ENCODE measurements around the gene IL17B.
"Not testable (repeated sequence)": the region's sequence is repeated elsewhere in the genome, so short reads cannot be mapped to it uniquely, and the experiment has no call there.

IL17B gene

DNA sequence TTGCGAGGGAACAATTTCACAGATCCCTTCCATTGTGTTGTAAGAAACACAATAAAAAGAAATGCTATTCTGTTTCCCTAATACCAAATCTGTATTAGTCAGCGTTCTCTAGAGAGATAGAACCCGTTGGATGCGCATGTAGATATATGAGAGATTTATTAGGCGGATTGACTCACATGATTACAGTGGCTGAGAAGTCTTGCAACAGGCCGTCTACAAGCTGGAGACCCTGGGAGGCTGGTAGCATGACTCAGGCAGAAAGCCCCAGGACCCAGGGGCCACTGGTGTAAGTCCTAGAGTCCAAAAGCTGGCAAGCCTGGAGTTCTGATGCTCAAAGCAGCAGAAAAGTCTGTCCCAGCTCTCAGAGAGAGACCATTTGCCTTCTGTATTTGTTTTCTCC is 18.4 kb upstream of the IL17B start:
- no peak for DNase-seq (ENCODE audit: low read depth)
- H3K4me3 ChIP-seq (ENCODE audit: low read depth, low read length) = no peak overlapping the region
- TF ChIP-seq, protein P1, sequence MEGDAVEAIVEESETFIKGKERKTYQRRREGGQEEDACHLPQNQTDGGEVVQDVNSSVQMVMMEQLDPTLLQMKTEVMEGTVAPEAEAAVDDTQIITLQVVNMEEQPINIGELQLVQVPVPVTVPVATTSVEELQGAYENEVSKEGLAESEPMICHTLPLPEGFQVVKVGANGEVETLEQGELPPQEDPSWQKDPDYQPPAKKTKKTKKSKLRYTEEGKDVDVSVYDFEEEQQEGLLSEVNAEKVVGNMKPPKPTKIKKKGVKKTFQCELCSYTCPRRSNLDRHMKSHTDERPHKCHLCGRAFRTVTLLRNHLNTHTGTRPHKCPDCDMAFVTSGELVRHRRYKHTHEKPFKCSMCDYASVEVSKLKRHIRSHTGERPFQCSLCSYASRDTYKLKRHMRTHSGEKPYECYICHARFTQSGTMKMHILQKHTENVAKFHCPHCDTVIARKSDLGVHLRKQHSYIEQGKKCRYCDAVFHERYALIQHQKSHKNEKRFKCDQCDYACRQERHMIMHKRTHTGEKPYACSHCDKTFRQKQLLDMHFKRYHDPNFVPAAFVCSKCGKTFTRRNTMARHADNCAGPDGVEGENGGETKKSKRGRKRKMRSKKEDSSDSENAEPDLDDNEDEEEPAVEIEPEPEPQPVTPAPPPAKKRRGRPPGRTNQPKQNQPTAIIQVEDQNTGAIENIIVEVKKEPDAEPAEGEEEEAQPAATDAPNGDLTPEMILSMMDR (IDR thresholded peaks at IDR 0.05; ENCODE audit: low read depth, low read length, missing control alignments) = no peak

DNA sequence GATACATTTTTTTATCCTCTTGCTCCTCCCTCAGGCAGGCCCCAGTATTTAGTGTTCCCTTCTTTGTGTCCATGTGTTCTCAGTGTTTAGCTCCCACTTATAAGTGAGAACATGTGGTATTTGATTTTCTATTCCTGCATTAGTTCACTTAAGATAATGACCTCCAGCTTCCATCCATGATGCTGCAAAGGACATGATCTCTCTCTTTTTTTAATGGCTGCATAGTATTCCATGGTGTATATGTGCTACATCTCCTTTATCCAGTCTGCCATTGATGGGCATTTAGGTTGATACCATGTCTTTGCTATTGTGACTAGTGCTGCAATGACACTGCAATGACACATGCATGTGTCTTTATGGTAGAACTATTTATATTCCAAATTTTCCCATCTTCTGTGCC is 15.9 kb upstream of the IL17B start:
- not testable (repeated sequence) for H3K4me3 ChIP-seq (ENCODE audit: low read depth, low read length); DNase-seq (ENCODE audit: low read depth)

DNA sequence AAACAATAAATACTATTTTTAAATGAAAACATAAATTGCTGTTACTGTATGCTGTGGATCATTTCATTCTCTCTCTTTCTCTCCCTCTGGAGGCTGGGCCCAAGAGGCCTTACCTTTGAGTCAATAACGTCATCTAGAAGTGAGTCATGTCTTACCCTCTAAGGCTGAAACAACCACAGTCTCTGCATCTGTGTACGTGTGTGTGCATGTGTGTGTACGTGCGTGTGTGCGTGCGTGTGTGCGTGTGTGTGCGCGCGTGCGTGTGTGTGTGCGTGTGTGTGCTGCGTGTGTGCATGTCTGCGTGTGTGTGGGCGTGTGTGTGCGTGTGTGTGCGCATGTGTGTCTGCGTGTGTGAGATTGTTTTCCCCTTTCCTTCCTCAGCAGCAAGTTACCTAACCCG is 13.6 kb upstream of the IL17B start:
- no peak for DNase-seq (ENCODE audit: low read depth)
- TF ChIP-seq, protein P1 (IDR thresholded peaks at IDR 0.05; ENCODE audit: low read depth, low read length, missing control alignments) = no peak
- no peak overlapping the region for H3K4me3 ChIP-seq (ENCODE audit: low read depth, low read length)

DNA sequence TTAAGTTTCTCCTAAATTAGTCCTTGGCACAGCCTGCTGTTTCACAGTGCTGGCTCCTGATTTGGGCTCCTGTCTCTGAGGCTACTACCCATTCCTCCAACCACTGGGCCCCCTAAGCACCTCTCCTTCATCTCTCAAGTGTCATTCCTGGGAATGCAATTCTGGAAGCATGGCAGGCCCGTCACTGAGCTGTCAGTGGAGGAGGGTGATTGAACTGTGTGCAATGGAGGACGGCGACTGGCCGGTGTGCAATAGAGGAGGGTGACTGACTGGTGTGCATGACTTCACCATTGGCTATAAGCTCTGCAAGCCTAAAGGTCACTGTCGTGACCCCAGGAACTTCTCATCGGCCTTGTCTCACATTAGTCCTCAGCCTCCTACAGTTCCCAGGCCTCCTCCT is 12.4 kb upstream of the IL17B start:
- no peak overlapping the region for H3K4me3 ChIP-seq (ENCODE audit: low read depth, low read length)
- no peak for DNase-seq (ENCODE audit: low read depth)
- TF ChIP-seq, protein P1 (IDR thresholded peaks at IDR 0.05; ENCODE audit: low read depth, low read length, missing control alignments) = no peak

DNA sequence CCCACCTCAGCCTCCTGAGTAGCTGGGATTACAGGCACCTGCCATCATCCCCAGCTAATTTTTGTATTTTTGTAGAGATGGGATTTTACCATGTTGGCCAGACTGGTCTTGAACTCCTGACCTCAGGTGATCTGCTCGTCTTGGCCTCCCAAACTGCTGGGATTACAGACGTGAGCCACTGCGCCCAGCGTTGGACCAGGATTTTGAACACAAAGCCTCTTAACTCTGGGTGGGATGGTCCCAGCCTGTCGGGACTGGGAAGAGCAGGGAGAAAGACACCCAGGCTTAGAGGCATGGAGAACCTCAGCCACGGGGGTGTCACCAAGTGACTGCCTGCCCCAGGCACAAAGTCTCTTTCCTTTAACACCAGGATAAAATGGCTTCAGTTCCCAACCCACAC is 12.0 kb upstream of the IL17B start:
- not testable (repeated sequence) for DNase-seq (ENCODE audit: low read depth); H3K4me3 ChIP-seq (ENCODE audit: low read depth, low read length)

DNA sequence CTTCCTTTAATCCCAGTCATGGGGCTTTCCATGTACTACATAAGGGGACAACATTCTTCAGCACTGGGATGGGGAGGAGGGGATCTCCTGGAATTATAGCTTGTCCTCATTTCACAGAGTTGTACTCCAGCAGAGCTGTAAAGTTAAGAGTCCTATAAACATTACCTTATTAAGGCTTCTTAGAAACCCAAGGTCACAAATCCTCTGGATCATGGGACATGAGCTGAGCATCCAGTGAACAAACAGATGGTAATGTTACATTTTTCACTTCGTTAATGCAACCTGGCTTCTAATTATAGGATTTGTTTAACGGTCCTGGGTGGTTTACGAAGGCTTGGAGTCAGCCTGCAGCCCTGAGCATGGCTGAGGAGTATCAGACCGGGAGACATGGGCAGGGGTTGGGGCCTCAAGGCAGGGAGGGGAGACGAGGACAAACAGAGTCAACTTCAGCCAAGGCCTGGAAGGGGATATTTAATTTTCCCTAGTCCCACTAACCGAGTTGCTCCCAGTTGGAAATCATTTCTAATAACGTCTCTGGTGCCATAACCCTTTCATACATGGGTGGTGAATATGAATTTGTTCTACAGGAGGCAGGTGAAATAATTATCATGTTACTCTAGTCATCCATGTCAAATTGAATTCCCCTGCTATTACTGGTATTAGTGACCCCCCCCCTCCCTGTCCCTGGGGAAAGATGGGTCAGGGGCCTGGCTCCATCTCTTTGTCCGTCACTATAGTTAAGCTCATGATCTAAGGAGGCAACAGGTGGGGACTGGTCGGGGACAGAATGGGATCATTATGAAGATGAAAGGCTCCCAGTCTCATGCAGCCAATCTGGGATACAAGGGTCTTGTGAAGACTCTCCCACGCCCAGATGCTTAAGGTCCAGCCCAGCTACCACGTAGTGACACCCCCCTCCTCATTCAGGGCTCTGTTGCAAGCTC is 10.7 kb upstream of the IL17B start:
- no peak for DNase-seq (ENCODE audit: low read depth)
- TF ChIP-seq, protein P1 (IDR thresholded peaks at IDR 0.05; ENCODE audit: low read depth, low read length, missing control alignments) = no peak

DNA sequence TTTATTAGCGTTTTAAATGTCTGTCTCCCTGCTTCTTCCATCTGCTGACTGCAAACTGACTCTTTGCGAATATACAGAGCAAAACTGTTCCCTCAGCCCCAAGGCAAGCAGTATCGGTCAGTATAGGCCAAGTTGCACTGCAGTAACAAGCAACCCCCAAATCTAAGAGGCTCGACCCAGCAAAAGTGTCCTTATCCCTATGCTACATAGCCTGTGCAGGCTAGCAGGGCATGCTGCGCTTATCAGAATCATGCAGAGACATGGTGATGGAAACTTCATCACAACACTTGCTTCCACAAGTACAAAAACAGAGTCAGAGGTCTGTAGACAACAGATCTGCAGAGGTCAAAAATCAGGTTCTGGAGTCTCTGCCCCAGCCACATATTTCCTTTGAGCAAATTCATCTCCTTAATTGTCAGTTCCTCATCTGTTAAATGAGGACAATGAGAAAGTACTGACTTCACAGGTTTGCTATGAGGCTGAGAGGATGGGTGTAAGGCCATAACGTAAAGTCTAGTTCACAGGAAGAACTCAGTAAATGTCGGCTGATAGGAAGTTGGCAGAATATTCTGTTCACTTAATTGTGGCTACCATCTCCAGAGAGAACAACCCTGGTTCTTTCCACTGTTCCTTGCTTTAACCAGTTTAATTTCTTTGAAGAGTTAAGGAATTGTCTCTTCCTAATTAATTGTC is 9.6 kb upstream of the IL17B start:
- no peak overlapping the region for H3K4me3 ChIP-seq (ENCODE audit: low read depth, low read length)
- DNase-seq (ENCODE audit: low read depth) = no peak

More for the DNA sequence above, 10.7 kb upstream of the IL17B start:
- H3K4me3 ChIP-seq (ENCODE audit: low read depth, low read length) = no peak overlapping the region

More for the DNA sequence above, 9.6 kb upstream of the IL17B start:
- TF ChIP-seq, protein P1 (IDR thresholded peaks at IDR 0.05; ENCODE audit: low read depth, low read length, missing control alignments) = no peak

All from GM12864 (cell line).